ENCODE results near the gene TNNI2.

TNNI2 gene

DNA sequence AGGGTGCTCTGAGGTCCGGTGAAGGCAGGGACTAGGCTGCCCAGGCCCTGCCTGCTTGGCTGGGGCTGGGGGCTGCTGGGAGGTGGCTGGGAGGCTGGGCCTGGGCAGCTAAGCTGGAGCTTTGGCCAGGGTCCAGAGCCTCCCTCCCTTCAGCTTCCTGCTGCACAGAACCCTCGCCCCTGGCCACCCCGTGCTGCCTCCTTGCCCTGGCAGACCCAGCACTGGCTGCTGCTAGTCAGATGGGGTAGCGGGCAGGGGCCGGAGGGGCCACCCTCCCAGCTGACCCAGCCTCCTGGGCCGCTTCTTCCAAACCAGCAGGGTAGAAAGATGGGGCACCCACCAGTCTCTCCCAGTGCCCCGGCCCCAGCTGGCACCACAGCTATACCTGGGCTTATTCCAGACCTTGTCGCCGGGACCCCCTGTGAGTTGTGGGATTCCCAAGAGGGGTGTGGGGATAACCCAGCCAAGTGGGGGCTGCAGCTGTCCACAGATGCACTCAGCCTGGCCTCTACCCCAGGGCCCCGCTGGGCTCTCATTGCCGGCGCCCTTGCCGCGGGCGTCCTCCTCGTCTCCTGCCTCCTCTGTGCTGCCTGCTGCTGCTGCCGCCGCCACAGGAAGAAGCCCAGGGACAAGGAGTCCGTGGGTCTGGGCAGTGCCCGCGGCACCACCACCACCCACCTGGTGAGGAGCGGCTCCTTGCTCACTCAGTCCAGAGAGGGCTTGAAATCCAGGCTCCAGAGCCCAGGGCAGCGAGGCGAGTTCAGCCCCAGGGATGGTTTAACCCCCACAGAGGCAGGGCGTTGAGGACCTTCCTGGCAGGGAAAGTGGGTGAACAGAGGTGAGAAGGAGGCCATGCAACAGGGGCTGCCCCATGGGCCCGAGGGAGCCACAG is 3.8 kb upstream of the TNNI2 start, which contains the start of gene SYT8:
Gene SYT8 (plus strand): TSS at position 212 of the 892 bp plus-strand sequence. CDS start 116 bp downstream, at position 328.
- DNase-seq (ENCODE audit: low spot score): no peak

DNA sequence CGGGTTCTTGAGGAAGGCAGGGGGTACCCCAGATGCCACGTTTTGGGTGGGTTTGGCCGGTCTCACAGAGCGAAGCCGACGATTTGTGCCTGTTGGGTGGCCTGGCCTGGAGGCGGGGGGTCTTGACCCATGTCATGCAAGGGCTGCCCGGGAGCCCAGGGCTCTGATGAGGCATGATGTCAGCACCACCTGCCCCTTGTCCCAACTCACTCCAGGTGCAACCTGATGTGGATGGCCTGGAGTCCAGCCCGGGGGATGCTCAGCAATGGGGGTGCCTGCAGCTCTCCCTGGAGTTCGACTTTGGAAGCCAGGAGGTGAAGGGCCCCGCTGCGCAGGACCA is 3.1 kb upstream of the TNNI2 start:
- DNase-seq (ENCODE audit: low spot score): no peak

DNA sequence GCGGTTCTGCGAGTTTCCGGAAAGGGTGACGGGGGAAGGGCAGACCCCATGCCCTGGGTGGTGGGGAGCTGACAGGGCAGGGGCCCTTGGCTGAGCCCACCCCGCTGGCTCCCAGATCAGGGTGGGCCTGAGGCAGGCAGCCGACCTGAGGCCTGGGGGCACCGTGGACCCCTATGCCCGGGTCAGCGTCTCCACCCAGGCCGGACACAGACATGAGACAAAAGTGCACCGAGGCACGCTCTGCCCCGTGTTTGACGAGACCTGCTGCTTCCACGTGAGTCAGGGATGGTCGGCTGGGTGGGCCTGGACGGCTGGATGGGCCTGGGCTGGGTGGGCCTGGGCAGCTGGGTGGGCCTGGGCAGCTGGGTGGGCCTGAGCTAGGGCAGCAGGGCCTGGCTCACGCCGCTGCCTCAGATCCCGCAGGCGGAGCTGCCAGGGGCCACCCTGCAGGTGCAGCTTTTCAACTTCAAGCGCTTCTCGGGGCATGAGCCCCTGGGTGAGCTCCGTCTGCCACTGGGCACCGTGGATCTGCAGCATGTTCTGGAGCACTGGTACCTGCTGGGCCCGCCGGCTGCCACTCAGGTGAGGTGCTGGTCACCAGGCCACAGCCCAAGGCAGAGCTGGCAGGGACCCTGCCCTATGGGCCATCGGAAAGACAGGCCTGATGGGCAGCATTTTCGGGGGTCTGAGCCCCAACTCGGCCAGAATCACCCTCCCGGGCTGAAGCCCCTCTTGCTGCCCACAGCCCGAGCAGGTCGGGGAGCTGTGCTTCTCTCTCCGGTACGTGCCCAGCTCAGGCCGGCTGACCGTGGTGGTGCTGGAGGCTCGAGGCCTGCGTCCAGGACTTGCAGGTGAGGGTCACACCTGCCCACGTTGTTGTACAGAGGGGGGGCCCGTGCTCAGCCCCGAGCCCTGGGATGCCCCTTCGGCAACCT is 2.5 kb upstream of the TNNI2 start:
- no peak for DNase-seq (ENCODE audit: low spot score)

DNA sequence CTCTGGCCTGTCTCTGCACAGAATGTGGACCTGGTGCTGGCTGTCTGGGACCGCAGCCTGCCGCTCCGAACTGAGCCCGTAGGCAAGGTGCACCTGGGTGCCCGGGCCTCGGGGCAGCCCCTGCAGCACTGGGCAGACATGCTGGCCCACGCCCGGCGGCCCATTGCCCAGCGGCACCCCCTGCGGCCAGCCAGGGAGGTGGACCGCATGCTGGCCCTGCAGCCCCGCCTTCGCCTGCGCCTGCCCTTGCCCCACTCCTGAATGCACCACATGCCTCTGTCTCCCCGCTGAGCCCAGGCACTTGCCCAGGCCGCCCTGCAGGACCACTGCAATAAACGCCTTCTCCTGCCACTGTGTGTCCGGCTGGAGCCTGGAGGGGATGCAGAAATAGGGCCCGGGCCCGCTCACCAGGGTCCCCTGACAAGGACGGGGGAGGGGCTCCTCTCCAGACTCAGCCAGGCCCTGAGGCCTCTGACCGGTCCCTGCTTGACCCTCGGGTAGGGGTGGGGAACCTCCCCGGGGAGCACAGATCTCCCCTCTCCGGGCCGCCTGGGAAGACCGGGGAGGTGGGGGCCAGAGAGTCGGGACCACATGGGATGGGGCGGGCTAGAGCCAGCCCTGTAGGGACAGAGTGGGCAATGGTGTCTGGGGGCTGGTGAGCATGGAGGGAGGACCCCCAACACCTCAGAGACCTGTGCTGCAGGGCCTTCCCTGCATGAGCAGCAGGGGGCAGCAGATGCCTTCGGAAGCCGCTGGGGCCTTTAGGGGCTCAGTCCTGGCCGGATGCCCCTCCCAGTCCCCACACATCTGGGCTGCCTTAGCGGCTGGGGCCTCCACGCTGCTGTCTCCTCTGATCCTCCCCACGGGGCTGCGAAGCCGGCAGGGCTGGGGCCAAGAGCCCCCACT is 1.4 kb upstream of the TNNI2 start:
- no peak for DNase-seq (ENCODE audit: low spot score)

DNA sequence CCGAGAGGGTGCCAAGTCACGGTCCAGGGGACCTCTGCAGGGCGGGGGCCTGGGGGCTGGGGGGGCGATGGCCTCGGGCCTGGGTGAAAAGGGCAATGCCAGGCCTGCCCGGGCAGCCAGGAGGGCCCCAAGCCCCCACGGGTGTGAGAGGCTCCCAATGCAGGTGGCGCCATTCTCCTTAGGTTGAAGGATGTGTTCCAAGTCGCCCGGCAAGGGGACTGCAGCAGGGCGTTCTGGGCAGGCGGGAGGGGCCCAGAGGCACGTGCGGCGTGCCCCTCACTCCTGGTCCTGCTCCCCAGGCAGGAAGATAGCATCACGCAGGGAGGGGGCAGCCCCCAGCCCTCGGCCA is 730 bp upstream of the TNNI2 start:
- DNase-seq (ENCODE audit: low spot score): no peak

DNA sequence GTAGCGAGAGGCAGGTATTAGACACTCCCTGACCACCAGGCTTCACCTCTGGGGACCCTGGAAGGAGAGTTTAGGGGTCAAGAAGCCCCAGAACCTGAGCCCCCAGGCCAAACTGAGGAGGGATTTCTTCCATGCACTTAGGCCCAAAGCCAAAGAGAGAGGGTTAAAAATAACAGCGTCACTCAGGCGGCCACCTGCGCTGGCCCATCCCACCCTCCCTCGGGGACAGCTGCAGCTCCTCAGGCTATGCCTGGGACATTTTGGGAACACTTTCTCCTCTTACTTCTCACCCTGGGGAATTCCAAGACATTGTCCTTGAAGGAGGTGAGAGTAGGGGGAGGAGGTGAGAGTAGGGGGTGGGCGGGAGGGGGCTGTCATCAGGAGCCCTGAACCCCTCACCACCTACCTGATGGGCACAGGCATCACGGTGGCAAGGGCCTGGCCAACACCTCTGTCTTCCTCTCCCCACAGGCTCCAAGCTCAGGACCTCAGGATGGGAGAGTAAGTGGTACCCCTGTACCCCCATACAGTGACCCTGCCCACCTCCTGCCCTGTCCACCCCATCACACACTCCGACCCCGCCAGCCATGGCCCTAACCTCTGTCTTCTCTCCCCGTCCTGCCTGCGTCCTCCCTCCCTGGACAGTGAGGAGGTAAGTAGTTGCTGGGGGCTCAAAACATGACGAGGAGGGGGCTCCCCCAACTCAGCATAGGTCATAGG is 583 bp downstream of the TNNI2 start:
- DNase-seq (ENCODE audit: low spot score): no peak

DNA sequence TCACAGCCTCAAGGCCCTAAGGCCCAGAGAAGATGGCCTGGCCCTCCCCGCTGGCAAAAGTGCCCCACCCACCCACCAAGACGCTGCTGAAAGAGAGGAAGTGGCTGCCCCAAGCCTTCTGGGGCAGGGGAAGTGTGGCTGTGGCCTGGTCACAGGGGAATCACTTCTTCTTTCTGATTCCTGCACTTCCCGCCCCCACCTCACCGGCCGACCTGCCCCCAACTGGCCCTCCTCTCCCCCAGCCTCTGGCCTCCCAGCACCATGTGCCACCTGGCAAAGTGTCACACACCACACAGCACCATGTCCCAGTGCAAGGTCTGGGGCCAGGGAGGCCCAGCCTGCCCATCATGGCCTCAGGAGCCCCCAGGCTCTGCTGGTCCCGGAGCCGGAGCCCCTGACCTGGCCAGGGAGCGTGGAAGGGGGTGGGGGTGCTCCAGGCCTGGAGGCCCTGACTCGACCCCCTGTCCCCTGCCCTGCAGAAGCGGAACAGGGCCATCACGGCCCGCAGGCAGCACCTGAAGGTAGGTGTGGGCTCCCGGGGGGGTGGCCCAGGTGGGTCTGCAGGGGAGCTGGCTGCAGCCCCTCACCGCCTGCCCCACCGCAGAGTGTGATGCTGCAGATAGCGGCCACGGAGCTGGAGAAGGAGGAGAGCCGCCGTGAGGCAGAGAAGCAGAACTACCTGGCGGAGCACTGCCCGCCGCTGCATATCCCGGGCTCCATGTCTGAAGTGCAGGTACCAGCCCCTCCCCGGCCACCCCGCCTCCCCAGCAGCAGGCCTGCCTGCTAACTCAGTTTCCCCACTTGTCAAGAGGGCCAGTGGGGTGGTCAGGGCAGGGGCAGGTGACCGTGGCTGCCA is 1.4 kb downstream of the TNNI2 start:
- no peak for DNase-seq (ENCODE audit: low spot score)

DNA sequence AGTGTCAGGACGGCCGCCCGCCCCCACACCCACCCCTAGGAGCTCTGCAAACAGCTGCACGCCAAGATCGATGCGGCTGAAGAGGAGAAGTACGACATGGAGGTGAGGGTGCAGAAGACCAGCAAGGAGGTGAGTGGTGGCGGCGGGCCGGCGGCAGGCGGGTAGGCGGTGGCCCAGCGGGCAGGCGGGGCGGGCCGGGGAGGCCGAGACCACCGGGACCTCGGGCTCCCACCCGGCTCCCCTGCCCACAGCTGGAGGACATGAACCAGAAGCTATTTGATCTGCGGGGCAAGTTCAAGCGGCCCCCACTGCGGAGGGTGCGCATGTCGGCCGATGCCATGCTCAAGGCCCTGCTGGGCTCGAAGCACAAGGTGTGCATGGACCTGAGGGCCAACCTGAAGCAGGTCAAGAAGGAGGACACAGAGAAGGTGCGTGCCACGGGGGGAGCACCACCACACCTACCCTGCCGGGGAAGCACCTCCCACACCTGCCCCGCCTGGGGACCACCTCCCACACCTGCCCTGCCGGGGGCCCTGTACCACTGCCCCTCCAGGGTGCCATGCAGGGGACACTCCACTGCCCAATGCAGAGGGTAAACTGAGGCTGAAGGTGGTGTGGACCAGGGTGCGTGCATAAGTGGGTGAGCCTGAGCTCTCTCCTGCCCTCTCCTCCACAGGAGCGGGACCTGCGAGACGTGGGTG is 2.1 kb downstream of the TNNI2 start:
- DNase-seq (ENCODE audit: low spot score): no peak

DNA sequence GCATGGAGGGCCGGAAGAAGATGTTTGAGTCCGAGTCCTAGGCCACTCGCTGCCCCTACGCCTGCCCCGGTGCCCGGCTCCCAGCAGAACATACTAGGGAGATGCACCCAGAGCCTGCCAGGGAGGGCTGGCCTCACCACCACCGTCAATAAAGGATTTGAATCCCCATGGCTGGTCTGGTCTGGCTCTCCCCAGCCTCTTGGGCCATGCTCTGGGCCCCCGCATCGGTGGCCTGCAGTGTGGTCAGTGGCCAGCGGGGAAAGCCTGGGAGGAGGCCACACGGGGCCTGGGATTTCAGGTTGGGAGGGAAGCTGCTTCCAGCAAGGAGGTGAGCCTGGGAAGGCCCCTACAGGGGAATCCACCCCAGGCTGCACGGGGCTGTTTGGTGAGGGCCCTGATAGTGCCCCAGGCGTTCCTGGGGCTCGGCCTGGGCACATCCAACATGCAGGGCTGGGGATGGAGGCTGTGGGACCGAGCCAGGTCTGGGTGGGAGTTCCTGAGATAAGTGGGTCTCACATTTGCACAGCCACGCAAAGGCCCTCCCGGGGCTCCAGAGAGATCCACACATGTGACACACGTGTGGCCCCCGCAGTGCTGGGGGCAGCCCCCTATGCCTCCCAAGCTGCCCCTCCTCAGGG is 2.8 kb downstream of the TNNI2 start:
- no peak for DNase-seq (ENCODE audit: low spot score)

DNA sequence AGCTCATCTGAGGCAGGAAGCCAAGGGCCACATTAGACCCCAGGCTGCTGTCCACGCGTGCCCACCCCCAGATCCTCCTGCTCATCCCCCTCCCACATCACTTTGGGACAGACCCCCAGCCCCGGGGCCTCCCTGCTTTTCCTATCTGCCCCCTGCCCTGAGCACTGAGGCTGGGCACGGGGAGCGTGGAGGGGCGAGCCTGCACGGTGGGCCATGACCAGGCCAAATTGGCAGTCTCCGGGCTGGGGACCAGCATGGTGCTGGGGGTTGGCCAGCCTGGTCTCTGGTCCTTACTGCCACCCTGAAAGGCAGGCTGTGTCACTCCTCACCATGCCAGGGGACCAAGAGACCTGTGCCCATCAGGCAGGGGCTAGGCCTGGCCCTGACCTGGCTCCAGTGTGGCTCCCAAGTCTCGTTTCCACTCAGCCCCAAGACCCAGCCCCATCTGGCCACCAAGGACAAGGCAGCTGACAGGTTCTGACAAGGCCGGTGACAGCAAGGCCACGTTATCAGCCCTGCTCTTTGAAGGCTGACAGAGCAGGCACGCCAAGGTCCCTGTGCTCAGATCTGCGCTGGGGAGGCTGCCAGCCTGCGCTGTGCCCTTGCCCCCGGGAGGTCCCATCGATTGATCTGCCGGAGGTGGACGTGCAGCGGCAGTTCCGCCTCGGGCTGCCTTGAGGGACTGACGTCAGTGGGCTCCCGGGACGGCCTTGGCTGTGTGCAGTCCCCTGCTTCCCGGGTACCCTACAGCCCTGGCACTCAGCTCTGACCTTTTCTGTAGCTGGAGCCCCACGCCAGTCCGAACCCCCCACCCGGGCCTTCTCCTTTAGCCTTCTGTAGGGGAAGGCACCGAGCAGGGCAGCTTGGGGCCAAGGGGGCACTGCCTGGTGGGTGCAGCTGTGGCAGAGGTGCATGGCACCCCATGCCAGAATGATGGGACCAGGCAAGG is 3.6 kb downstream of the TNNI2 start:
- DNase-seq (ENCODE audit: low spot score): no peak

DNA sequence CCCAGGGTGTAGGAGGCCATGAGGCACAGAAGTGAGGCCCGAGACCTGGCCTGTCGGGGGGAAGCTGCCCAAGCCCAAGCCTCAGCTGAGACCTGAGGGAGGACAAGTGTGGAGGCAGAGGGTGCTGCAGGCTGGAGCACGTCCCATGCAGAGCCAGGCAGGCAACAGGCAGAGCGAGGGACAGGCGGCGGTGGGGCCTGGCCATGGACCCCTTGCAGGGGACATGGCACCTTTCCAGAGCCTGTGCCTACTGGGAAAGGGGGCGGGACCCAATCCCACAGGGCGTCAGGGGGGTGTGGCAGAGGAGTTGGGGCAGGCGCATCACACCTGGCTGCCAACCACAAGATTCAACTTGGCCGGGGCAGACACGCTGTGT is 4.3 kb downstream of the TNNI2 start:
- DNase-seq (ENCODE audit: low spot score): no peak

DNA sequence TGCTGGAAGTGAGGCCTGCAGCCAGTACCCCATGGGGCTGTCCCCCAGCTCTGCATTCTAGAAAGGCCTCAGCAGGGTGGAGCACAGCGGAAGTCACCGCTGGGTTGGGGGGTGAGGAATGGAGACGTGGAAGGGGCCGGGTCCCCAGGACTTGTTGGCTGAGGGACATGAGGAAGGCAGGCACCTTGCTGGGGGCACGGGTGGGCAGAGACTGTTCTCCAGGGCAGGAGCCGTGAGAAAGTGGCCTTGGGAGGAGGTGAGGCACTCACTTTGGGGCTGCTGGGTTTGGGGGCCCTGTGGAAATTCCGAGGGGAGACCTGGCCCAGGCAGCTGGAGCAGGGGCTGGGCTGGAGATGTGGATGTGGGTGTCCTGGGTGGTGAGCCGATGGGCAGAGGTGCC is 5.0 kb downstream of the TNNI2 start:
- no peak for DNase-seq (ENCODE audit: low spot score)

DNA sequence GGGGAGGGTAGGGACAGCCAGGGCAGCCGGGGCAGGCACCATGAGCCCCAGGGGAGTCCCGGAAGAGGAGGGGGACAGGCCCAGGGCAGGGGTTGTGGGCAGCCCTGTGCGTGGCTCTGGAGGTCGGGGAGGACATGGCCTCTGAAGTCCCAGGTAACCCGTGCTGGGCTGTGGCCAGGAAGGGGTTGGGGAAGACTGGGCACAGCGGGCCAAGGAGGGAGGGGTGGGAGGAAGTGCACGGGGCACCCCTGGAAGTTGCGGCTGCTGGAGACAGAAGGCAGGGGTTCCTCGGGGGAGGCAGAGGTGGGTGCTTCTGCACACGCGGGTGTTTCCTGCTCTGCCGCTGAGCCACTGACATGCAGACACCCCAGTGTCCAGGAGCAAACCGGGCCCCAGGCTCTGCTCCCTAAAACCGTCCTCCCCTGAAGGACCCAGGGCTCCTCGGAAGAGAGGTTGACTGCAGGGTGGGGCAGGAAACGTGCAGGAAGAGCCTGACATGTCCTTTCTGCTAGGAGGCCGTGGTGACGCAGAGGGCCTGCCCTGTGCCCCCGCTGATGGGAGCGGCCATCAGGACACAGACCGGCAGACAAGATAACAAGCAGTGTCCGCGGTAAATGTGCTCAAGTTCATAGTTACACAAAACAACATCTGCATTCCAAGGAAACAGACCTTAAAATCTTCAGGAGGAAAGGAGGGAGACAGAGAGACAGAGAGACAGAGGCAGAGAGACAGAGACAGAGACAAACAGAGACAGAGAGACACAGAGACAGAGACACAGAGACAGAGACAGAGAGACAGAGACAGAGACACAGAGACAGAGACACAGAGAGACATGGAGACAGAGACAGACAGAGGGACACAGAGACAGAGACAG is 5.7 kb downstream of the TNNI2 start:
- no peak for DNase-seq (ENCODE audit: low spot score)

DNA sequence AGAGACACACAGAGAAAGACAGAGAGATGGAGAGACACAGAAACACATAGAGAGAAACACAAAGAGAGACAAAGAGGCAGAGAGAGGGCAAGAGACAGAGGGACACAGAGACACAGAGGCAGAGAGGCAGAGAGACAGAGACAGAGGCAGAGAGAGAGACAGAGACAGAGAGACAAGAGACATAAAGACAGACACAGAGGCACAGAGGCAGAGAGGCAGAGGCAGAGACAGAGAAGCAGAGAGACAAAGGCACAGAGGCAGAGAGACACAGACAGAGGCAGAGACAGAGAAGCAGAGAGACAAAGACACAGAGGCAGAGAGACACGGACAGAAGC is 6.3 kb downstream of the TNNI2 start:
- DNase-seq (ENCODE audit: low spot score): no peak

DNA sequence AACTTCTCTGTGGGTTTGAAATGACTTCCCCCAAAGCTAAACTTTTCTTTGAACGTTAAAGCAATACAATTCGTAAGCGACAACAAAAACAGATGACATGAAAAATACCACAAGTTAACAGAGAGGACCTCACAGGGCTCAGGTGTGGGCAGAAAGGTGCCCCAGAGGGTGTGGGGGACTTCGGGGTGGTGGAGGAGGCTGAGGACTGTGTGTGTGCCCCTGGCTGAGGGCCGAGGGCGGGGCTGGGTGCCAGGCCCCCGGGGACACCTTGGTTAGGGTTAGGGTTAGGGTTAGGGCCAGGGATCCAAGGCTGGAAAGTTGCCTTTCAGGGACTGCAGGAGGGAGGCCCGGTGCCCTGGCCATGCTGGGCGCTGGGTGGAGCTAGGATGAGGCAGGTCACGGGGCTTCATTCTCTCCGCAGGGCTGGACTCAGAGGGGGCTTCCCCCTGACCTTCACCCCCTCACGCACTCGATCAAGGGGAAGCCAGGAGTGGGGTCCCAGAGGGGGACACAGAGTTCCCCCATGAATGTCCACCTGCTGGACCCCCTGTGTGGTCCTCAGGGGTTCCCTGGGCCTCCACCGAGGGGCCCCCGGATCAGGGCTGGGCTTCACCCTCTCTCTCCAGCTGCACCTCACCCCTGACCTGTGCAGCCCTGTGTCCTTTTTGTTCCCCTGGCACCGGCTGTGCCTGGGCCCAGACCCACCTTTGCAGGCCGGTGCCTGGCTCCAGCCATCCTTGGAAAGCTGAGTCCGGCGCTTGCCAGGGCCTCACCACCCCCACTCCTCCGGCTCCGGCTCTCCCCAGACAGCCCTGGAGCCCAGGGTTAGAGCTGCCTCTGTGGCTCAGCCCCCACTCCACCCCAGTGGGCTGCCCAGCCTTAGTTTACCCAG is 7.0 kb downstream of the TNNI2 start:
- no peak for DNase-seq (ENCODE audit: low spot score)

DNA sequence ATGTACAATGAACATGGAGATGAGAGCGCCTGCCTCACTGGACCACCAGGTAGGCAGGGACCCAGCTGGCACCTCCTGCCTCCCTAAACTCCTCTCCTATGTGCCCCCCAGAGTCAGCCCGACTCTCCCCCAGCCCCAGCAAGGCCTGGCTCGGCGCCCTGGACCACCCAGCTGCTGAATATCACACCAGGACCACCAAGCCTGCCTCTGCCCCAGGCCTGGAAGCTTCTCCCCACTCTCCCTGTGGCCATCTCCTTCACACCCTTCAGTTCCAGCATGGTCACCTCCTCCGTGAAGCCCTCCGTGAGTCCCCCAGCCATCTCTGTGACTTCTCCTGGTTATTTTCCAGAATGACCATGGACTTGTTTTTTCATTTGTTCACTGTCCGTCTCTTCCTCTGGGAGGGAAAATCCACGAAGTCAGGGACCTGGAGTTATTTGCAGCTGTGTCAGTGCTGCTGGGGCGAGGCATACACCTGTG is 7.7 kb downstream of the TNNI2 start:
- no peak for DNase-seq (ENCODE audit: low spot score)
